Measurements from ENCODE around the gene ZNF493. TPM values are rescaled to one million over a fixed set of nuclear protein-coding genes. Genes with fewer than 3 reads are reported as not detected.
A peak's percentile ranks its signal among the peaks of the same experiment; 100 is the strongest.

ZNF493 gene
- total RNA-seq, 2 experiments from 2014 or later = 10.3 to 10.9 TPM

DNA sequence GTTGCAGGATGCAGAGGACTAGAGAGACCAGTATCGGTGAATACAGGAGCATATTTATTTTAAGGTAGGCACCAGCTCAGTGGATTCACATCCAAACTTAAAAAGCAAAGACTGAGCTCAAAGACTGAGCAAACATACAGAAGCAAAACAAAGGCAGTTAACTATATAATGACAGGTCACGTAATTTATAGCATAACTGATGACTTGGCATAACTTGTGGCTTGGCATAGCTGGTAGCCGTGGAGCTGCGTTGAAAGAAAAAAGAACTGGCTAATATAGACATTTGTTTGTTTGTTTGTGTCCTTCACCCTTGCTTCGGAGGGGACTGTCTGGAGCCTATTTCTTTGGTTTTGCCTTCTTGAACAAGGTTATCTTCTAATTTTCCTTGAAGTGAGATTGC is 33.7 kb downstream of the ZNF493 start:
- CTCF ChIA-PET = no interaction called here
- no peaks in the 10 kb centered on the region for H3K4me1 Mint-ChIP-seq (ENCODE audit: low read depth)
- no peak overlapping the region for H3K27ac Mint-ChIP-seq

DNA sequence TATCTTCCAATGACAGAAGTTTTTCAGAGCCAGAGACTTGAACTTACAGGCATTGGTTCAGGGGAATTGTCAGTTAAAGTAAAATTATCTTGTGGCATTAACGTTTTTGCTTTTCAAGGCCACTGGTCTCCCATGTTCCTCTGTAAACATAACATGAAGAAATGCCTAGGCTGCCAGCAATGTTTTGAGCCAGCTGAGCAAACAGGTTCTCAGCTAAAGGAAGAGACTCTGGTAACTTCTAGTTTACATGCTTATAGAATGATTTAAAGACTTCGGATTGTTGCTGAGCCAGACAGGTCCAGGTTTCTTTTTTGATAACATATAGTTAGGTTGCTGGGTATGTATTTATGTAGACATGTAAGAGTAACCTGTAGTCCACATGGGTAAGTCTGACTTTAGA is 35.7 kb downstream of the ZNF493 start:
- peaks cover 35% of the 10 kb centered on the region for H3K9me3 Mint-ChIP-seq
- no peak for DNase-seq
- H3K4me3 Mint-ChIP-seq = no peak overlapping the region
- intact Hi-C loops (cut with micrococcal nuclease) = no loop called here
- H3K4me1 Mint-ChIP-seq (ENCODE audit: low read depth) = no peaks in the 10 kb centered on the region
- H3K36me3 Mint-ChIP-seq (ENCODE audit: low read depth) = peaks cover 2% of the 10 kb centered on the region
- H3K27me3 Mint-ChIP-seq (ENCODE audit: low read depth) = no peaks in the 10 kb centered on the region
- CTCF ChIA-PET = no interaction called here
- no peak overlapping the region for H3K27ac Mint-ChIP-seq

More for the DNA sequence above, 33.7 kb downstream of the ZNF493 start:
- Mint-ChIP-seq H3K27me3 (ENCODE audit: low read depth) (no peaks in the 10 kb centered on the region), H3K36me3 (ENCODE audit: low read depth) (peaks cover 5% of the 10 kb centered on the region), H3K4me3 (no peak overlapping the region), H3K9me3 (peaks cover 38% of the 10 kb centered on the region)
- no peak for DNase-seq
- intact Hi-C loops (cut with micrococcal nuclease) = no loop called here

DNA sequence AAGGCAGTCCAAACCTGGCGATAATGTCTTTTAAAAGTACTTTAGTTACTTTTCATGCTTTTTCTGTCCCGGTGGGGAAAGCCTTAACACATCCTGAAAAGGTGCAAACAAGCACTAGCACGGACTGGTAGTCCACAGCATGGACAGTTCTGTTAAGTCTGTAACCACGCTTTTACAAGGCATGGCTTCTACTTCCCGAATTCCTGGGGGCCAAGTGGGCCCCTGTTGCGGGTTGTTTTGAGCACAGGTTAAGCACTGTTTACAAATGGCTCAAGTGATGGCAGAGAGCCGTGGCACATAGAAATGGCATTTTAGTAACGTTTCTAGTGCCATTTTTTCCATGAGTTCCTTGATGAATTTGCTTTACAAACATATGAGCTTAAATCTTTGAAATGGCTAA is 37.6 kb downstream of the ZNF493 start:
- no peak for DNase-seq
- no peak overlapping the region for H3K27ac Mint-ChIP-seq
- no peaks in the 10 kb centered on the region for H3K27me3 Mint-ChIP-seq (ENCODE audit: low read depth)
- CTCF ChIA-PET = no interaction called here
- no peaks in the 10 kb centered on the region for H3K4me1 Mint-ChIP-seq (ENCODE audit: low read depth)
- H3K36me3 Mint-ChIP-seq (ENCODE audit: low read depth) = peaks cover 2% of the 10 kb centered on the region
- no peak overlapping the region for H3K4me3 Mint-ChIP-seq
- intact Hi-C loops (cut with micrococcal nuclease) = no loop called here
- peaks cover 37% of the 10 kb centered on the region for H3K9me3 Mint-ChIP-seq

DNA sequence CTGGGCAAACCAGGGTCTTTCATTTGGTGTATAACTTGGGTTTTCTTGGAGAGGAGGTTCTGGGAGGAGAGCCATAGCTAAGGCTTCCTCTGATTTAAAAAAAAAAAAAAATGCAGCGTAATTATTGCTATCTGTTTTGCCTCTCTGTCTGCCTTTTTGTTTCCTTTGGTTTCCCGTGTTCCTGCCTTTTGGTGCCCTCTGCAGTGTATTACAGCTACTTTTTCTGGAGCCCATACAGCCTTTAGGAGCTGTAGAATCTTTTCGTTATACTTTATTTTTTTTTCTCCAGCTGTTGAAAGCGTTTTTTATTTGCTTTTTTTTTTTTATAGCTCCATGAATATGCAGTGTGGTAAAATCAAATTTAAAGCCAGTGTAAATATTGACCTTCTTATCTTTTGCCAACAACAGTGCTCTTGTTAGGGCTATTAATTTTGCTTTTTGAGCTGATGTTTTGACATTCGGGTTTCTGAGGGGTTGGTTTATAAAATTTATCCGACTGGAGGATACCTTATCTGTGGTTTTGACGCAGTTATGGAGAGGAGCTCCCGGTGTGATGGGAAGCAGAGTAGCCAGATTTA is 38.1 kb downstream of the ZNF493 start:
- no peak overlapping the region for H3K4me3 Mint-ChIP-seq
- peaks cover 40% of the 10 kb centered on the region for H3K9me3 Mint-ChIP-seq
- H3K27ac Mint-ChIP-seq = no peak overlapping the region
- CTCF ChIA-PET = interaction anchor here (0.6 to 0.7 kb wide), 2 partner anchors 400 to 515 kb away, joined by 3 to 6 read pairs; no protein-coding TSS in a partner anchor
- peaks cover 2% of the 10 kb centered on the region for H3K36me3 Mint-ChIP-seq (ENCODE audit: low read depth)
- intact Hi-C loops (cut with micrococcal nuclease) = no loop called here
- no peaks in the 10 kb centered on the region for H3K4me1 Mint-ChIP-seq (ENCODE audit: low read depth)
- DNase-seq = no peak
- no peaks in the 10 kb centered on the region for H3K27me3 Mint-ChIP-seq (ENCODE audit: low read depth)

DNA sequence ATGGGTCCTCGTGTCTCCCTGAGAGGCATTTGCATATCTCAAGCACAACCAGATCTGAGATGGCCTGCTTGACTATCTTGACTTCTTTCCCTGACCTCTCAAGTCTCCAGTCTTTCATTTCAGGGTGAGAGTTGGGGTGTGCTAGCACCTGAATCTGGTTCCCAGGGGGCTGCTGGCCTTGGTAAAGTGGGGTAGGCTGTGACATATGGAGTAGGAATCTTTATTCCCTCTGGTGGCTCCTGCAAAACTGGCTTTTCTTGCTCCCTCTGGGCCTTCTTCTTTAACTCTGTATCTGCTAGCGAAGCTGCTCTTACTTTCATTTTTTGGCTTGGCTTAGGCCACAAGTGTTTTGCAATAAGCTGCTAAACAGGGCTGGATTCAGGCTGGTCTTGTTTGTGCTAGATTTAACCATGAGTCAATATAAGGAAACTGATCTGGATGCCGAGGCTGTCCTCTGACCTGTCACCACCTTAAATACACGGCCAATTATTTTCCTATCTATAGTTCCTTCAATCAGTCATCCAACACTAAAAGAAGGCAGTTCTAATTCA is 42.3 kb downstream of the ZNF493 start:
- peaks cover 4% of the 10 kb centered on the region for H3K36me3 Mint-ChIP-seq (ENCODE audit: low read depth)
- DNase-seq = no peak
- intact Hi-C loops (cut with micrococcal nuclease) = no loop called here
- CTCF ChIA-PET = no interaction called here
- no peaks in the 10 kb centered on the region for H3K4me1 Mint-ChIP-seq (ENCODE audit: low read depth)
- H3K27ac Mint-ChIP-seq = no peak overlapping the region
- peaks cover 23% of the 10 kb centered on the region for H3K9me3 Mint-ChIP-seq
- H3K27me3 Mint-ChIP-seq (ENCODE audit: low read depth) = no peaks in the 10 kb centered on the region
- no peak overlapping the region for H3K4me3 Mint-ChIP-seq

DNA sequence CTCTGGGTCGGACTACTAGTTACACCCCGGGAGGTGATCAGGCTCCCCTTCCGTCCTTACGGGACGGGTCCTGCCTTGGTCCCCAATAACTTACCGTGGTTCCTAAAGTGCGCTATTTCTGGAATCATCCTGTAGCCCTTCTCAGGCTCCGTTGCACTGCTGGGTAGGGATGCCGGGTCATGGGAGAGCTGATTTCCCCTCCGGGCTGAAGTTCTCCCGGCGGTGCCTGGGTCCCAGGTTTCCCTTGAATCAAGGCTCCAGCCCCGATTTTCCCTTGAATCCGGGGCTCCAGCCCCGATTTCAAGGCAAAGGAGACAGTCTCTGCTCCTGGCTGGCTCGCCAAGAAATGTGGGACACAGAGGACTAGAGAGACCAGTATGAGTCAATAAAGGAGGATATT is 43.4 kb downstream of the ZNF493 start:
- Mint-ChIP-seq H3K36me3 (ENCODE audit: low read depth) (peaks cover 4% of the 10 kb centered on the region), H3K27me3 (ENCODE audit: low read depth) (no peaks in the 10 kb centered on the region), H3K4me1 (ENCODE audit: low read depth) (no peaks in the 10 kb centered on the region), H3K9me3 (peaks cover 20% of the 10 kb centered on the region), H3K4me3 (no peak overlapping the region), H3K27ac (no peak overlapping the region)
- intact Hi-C loops (cut with micrococcal nuclease) = no loop called here
- no peak for DNase-seq
- CTCF ChIA-PET = no interaction called here

DNA sequence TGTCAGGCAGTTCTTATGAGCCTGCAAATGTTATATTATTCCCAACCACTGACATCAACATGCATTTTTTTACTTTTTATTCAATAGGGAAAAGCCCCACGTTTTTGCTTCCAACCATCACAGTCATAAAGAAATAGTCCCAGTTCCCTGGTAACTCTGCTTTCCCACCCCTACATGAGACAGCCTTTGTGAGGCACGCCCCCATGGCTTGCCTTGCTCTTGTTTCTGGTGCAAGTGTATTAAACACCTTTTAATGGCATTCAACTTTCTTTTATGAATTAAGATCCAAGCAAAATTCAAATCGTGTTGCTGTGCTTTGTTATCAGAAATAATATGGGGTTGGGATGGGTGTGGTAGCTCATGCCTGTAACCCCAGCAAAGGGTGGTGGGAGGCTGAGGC is 54.3 kb downstream of the ZNF493 start:
- H3K36me3 Mint-ChIP-seq (ENCODE audit: low read depth) = peaks cover 42% of the 10 kb centered on the region
- DNase-seq = no peak
- no peak overlapping the region for H3K4me3 Mint-ChIP-seq
- H3K4me1 Mint-ChIP-seq (ENCODE audit: low read depth) = no peaks in the 10 kb centered on the region
- CTCF ChIA-PET = no interaction called here
- no peaks in the 10 kb centered on the region for H3K27me3 Mint-ChIP-seq (ENCODE audit: low read depth)
- H3K27ac Mint-ChIP-seq = no peak overlapping the region
- H3K9me3 Mint-ChIP-seq = peaks cover 41% of the 10 kb centered on the region
- intact Hi-C loops (cut with micrococcal nuclease) = no loop called here

DNA sequence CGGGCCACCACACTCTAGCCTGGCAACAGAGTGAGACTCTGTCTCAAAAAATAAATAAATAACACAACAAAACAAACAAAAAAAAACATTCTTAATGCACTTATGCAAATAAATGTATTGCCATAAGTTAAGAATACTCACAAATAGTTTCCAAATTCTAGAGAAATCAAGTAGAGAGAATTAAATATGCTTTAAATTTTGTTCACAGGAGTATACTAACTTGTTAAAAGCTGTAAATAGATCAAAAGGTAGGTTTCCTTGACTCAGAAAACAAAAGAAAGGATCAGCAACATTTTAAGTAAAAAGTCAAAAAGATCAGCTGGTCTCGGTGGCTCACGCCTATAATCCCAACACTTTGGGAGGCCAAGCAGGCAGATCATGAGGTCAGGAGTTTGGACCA is 58.0 kb downstream of the ZNF493 start:
- Mint-ChIP-seq H3K27me3 (ENCODE audit: low read depth) (no peaks in the 10 kb centered on the region), H3K4me3 (no peak overlapping the region), H3K4me1 (ENCODE audit: low read depth) (no peaks in the 10 kb centered on the region), H3K9me3 (peaks cover 28% of the 10 kb centered on the region), H3K36me3 (ENCODE audit: low read depth) (peaks cover 26% of the 10 kb centered on the region), H3K27ac (no peak overlapping the region)
- DNase-seq = no peak
- intact Hi-C loops (cut with micrococcal nuclease) = no loop called here
- CTCF ChIA-PET = no interaction called here

DNA sequence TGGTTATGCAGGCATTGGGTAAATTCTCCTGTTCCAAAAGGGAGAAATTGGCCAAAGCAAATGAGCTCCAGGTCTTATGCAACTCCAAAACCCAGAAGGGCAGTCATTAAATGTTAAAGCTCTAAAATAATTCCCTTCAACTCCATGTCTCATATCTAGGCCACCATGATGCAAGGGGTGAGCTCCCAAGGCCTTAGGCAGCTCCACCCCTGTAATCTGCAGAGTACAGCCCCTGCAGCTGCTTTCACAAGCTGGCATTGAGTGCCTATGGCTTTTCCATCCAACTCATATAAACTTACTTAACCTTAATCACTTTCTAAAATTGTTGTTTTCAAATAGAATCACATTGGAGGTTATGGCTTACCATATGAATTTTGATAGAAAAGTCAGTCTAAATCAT is 63.8 kb downstream of the ZNF493 start:
- no peak overlapping the region for H3K27ac Mint-ChIP-seq
- intact Hi-C loops (cut with micrococcal nuclease) = no loop called here
- H3K36me3 Mint-ChIP-seq (ENCODE audit: low read depth) = peaks cover 26% of the 10 kb centered on the region
- CTCF ChIA-PET = no interaction called here
- no peak overlapping the region for H3K4me3 Mint-ChIP-seq
- peaks cover 5% of the 10 kb centered on the region for H3K27me3 Mint-ChIP-seq (ENCODE audit: low read depth)
- DNase-seq = no peak
- peaks cover 20% of the 10 kb centered on the region for H3K9me3 Mint-ChIP-seq
- H3K4me1 Mint-ChIP-seq (ENCODE audit: low read depth) = peaks cover 5% of the 10 kb centered on the region

DNA sequence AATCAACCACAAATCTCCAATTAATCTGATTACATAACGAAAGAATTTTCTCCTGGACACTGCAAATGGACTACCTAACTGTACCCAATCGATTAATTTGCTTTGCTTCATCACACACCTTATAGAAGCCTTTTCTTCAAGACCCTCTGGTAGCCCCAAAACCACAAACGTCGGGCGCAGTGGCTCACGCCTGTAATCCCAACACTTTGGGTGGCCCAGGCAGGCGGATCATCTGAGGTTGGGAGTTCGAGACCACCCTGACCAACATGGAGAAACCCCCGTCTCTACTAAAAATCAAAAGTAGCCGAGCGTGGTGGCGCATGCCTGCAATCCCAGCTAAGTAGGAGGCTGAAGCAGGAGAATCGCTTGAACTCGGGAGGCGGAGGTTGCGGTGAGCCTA is 65.6 kb downstream of the ZNF493 start:
- CTCF ChIA-PET = no interaction called here
- DNase-seq = no peak
- H3K4me3 Mint-ChIP-seq = no peak overlapping the region
- peaks cover 22% of the 10 kb centered on the region for H3K36me3 Mint-ChIP-seq (ENCODE audit: low read depth)
- peaks cover 5% of the 10 kb centered on the region for H3K27me3 Mint-ChIP-seq (ENCODE audit: low read depth)
- no peak overlapping the region for H3K27ac Mint-ChIP-seq
- peaks cover 5% of the 10 kb centered on the region for H3K4me1 Mint-ChIP-seq (ENCODE audit: low read depth)
- peaks cover 17% of the 10 kb centered on the region for H3K9me3 Mint-ChIP-seq
- intact Hi-C loops (cut with micrococcal nuclease) = no loop called here

DNA sequence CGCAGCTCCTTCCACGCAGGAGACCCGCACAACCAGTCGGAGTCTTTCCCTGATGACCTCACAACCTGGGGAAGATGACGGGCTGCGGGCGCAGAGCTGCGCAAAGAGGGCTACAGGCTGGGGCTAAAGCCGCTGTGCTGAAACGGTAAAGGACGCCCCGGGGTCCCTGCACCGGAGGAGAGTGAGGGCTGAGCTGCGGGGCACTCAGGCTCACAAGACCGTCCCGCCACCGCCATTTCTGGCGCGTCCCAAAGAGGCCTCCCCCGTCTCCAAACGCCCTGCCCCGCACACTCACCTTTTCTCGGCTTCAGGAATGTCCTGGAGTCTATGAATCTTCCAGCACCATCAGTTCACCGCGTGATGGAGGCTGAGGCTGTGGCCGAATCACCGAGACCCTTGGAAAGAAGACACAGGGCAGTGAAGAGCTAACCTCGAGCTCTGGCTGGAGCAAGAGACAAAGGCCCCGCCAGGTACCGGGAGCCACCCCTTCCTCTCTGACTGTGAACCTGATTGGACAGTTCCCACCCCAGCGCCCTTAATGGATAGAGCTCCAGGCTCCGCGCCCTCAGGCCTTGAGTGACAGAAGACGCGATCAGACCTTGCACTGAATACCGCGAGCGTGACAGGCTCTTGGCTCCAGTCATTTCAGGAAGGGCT is 66.6 kb downstream of the ZNF493 start:
- Mint-ChIP-seq H3K36me3 (ENCODE audit: low read depth) (peaks cover 17% of the 10 kb centered on the region), H3K27me3 (ENCODE audit: low read depth) (peaks cover 5% of the 10 kb centered on the region), H3K4me3 (peak overlapping the region; percentile 87), H3K4me1 (ENCODE audit: low read depth) (peaks cover 5% of the 10 kb centered on the region), H3K27ac (no peak overlapping the region), H3K9me3 (peaks cover 12% of the 10 kb centered on the region)
- CTCF ChIA-PET = interaction anchor here (0.6 to 0.8 kb wide), 2 partner anchors 17 to 42 kb away, joined by 3 read pairs; partner anchors contain the start of gene ZNF429
- intact Hi-C loops (cut with micrococcal nuclease) = loop anchor here (1.0 kb wide), 1 partner anchor 11 kb away; no protein-coding TSS in a partner anchor
- peak; percentile 81 for DNase-seq

DNA sequence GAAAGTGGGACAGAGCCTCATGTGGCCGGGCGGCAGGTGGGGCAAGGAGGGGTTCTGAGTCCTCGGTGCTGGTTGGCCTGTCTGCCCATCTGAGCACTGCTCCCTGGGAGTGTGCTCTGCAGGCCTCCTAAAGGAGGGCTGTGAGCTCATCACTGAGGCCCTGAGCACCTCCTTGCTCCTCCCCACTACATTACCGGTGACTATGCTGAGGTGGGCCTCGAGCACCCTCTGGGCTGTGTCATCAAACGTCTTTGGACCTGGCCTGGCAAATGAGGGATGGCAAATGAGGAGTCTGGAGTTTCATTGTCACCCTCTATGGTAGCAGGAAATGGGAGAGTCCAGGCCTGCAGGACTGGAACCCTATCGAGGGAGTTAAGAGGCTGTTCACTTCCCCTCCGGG is 69.7 kb downstream of the ZNF493 start:
- Mint-ChIP-seq H3K36me3 (ENCODE audit: low read depth) (peaks cover 13% of the 10 kb centered on the region), H3K27me3 (ENCODE audit: low read depth) (peaks cover 5% of the 10 kb centered on the region), H3K27ac (no peak overlapping the region), H3K9me3 (peaks cover 6% of the 10 kb centered on the region), H3K4me1 (ENCODE audit: low read depth) (peaks cover 5% of the 10 kb centered on the region), H3K4me3 (no peak overlapping the region)
- intact Hi-C loops (cut with micrococcal nuclease) = no loop called here
- no peak for DNase-seq
- CTCF ChIA-PET = interaction anchor here (0.7 kb wide), 1 partner anchor 1172 kb away, joined by 3 read pairs; no protein-coding TSS in a partner anchor

DNA sequence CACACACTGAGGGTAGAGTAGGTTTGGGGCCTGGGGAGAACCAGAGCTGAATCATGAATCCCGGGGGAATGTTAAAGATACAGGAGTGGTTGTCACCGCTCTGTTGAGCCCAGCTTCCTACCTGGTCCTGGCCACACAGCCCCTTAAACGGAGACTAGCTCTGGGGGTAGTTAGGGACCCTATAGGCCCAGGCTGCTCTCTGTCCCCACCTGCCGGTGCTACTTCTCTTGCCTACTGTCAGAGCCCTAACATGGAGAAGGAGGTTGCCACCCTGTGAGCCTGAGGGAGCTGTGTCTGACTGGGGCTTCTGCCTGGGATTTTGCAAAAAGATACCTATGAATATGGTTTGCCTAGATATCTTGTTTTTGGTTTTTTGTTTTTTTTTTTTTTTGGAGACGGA is 71.9 kb downstream of the ZNF493 start:
- CTCF ChIA-PET = interaction anchor here (0.7 to 1.6 kb wide), 4 partner anchors 10 to 956 kb away, joined by 3 to 5 read pairs (median 4); no protein-coding TSS in a partner anchor
- no peak overlapping the region for H3K4me3 Mint-ChIP-seq
- no peaks in the 10 kb centered on the region for H3K9me3 Mint-ChIP-seq
- peaks cover 2% of the 10 kb centered on the region for H3K36me3 Mint-ChIP-seq (ENCODE audit: low read depth)
- H3K27me3 Mint-ChIP-seq (ENCODE audit: low read depth) = peaks cover 2% of the 10 kb centered on the region
- DNase-seq = peak; percentile 19
- intact Hi-C loops (cut with micrococcal nuclease) = no loop called here
- peaks cover 2% of the 10 kb centered on the region for H3K4me1 Mint-ChIP-seq (ENCODE audit: low read depth)
- no peak overlapping the region for H3K27ac Mint-ChIP-seq

Data from activated naive CD4-positive, alpha-beta T cell treated with anti-CD3 and anti-CD28 coated beads for 36 hours (primary cell).